GM23248 (cell line): ENCODE data around the gene CDCP2.

Experiments used
- EZH2 ChIP-seq: fragments of 200-600 bp; sonication (generic); IDR thresholded peaks from 2 replicates; pipeline ENCODE4 v1.6.1; 2018; ENCODE audit warnings: antibody characterized with exemption, mild to moderate bottlenecking; ENCODE audit not compliant: insufficient read depth, poor library complexity, severe bottlenecking
- EZH2phosphoT487 ChIP-seq: fragments of 200-600 bp; sonication (generic); IDR thresholded peaks from 2 replicates; pipeline ENCODE4 v1.6.1; 2018; ENCODE audit warnings: antibody characterized with exemption, moderate library complexity, mild to moderate bottlenecking, low read depth; ENCODE audit not compliant: insufficient read depth

DNA sequence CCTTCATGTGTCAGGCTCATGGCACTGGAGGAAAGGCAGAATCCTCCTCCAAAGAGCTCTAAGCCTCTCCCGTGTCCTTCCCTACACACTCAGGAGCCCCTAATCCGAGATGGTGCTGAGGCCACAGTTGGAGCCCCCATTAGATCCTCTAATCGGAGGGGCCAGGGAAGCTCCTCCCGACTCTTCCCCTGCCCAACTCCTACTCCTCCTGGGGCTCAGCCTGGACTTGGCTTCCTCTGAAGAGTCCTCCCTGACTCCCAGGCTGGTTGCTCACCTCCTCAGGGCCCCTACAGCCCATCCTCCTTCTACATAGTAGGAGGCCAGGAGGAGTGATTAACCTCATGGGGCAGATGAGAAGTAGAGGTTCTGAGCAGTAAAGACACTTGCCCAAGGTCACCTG is 21.3 kb upstream of the CDCP2 start:
- TF ChIP-seq EZH2 (no peak), EZH2phosphoT487 (no peak)
